GM18505 (cell line): ENCODE measurements around the gene COPB1.
"Not testable (repeated sequence)": the region's sequence is repeated elsewhere in the genome, so short reads cannot be mapped to it uniquely, and the experiment has no call there.

ENCODE experiments used
- ATAC-seq: cut with Tn5 transposase; IDR thresholded peaks from one replicate; pipeline ENCODE4 v1.9.1; 2021; ENCODE audit not compliant: unreplicated experiment
- POLR2A ChIP-seq: IDR thresholded peaks from 4 replicates; pipeline ENCODE4 v1.6.1; 2011; ENCODE audit warnings: borderline replicate concordance; ENCODE audit not compliant: insufficient read depth, insufficient read length; ENCODE audit errors: extremely low read depth

The COPB1 gene

GRCh38 chr11:14499560-14500180 is at the start of gene COPB1:
Gene COPB1, minus strand, starts transcription at chr11:14499811. Its CDS starts 883 bp downstream, at chr11:14498928.
- peak; percentile 92 for TF ChIP-seq POLR2A
- ATAC-seq = peak; percentile 86

- no peak for TF ChIP-seq POLR2A
- no peak for ATAC-seq
Measured at GRCh38 chr11:14547440-14547839, 47.8 kb upstream of the COPB1 start.

- TF ChIP-seq POLR2A = no peak
- no peak for ATAC-seq
Measured at GRCh38 chr11:14546672-14547071, 47.1 kb upstream of the COPB1 start.

- no peak for TF ChIP-seq POLR2A
- peak; percentile 90 for ATAC-seq
Measured at GRCh38 chr11:14544611-14545010, 45.0 kb upstream of the COPB1 start.

GRCh38 chr11:14543260-14543659 is 43.6 kb upstream of the COPB1 start:
- TF ChIP-seq POLR2A = no peak
- no peak for ATAC-seq

- TF ChIP-seq POLR2A = no peak
- ATAC-seq = no peak
Measured at GRCh38 chr11:14542324-14542723, 42.7 kb upstream of the COPB1 start.

- TF ChIP-seq POLR2A = no peak
- ATAC-seq = no peak
Measured at GRCh38 chr11:14541192-14541947, 41.8 kb upstream of the COPB1 start.

- no peak for ATAC-seq
Measured at GRCh38 chr11:14539982-14540421, 40.4 kb upstream of the COPB1 start.

GRCh38 chr11:14538926-14539554 is 39.4 kb upstream of the COPB1 start:
- no peak for TF ChIP-seq POLR2A
- ATAC-seq = no peak

More at GRCh38 chr11:14539982-14540421, 40.4 kb upstream of the COPB1 start:
- TF ChIP-seq POLR2A = no peak

- no peak for TF ChIP-seq POLR2A
- no peak for ATAC-seq
Measured at GRCh38 chr11:14538271-14538925, 38.8 kb upstream of the COPB1 start.

- TF ChIP-seq POLR2A = no peak
- ATAC-seq = peak; percentile 80
Measured at GRCh38 chr11:14537134-14537599, 37.6 kb upstream of the COPB1 start.

- not testable (repeated sequence) for ATAC-seq
Measured at GRCh38 chr11:14535166-14535565, 35.6 kb upstream of the COPB1 start.

- no peak for TF ChIP-seq POLR2A
- no peak for ATAC-seq
Measured at GRCh38 chr11:14529951-14530350, 30.3 kb upstream of the COPB1 start.
